ENCODE results near the gene CACNA1S.

DNA sequence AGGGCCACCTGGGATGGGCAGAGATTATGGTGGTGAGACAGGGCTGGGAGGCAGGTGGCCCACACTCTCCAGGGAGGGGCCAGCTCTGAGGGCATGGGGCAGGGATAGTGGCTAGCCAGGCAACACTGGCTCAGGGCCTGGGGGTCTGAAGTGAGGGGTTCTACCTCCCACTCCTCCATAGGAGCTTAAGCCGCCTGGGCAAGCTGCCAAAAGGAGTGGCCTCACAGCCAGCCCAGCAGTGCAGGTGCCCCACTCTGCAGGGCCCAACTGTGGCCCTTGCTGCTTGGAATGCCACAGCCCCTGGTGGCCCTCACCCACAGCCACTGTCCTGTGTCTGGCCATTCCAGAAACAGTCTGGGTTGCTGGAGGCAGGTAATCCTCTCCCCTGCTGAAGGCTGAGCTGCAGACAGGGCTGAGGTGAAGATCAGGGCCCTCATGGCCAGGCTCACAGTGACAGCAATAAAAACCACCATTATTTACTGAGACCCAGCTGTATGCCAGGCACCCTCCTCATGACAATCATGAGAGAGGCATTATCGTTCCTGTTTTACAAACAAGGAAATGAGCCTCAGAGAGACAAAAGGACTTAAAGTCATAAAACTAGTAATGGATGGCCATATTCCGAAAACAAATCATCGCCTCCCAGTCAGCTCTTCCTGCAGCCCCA, 119.7 kb downstream of the CACNA1S start:
- TF ChIP-seq EZH2 (IDR thresholded peaks at IDR 0.05; ENCODE audit: insufficient read depth, poor library complexity, severe bottlenecking) (no peak), EZH2phosphoT487 (IDR thresholded peaks at IDR 0.05; ENCODE audit: insufficient read depth, low read depth) (no peak)

Data from GM23248 (cell line).